Measurements from ENCODE around the gene TPRA1.

Gene TPRA1

GRCh38 chr3:127588806-127589577, 1.5 kb downstream of the TPRA1 start:
- DNase-seq, result peak; percentile 68

DNA sequence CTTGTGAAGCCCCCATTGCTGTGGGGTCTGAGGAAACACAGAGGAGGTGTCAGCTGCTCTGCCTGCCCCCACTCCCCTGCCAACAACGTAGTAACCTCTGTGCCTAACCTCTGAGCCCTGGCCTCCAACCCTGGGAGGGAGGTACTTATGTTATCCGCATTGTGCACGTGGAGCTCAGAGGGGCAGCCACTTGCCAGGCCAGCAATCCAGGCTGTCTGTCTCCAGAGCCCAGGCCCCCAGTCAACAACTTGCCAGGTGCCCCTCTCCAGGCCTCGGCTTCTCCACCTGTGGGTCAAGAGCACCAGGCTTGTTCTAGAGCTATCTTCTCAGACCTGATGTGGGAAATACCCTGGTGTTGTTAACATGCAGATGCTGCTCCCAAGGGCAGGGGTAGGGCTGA, 2.7 kb downstream of the TPRA1 start:
- DNase-seq, result no peak

GRCh38 chr3:127585813-127586413, 4.6 kb downstream of the TPRA1 start:
- no peak for DNase-seq

- DNase-seq, result no peak
Observed at GRCh38 chr3:127585163-127585812, 5.2 kb downstream of the TPRA1 start.

DNA sequence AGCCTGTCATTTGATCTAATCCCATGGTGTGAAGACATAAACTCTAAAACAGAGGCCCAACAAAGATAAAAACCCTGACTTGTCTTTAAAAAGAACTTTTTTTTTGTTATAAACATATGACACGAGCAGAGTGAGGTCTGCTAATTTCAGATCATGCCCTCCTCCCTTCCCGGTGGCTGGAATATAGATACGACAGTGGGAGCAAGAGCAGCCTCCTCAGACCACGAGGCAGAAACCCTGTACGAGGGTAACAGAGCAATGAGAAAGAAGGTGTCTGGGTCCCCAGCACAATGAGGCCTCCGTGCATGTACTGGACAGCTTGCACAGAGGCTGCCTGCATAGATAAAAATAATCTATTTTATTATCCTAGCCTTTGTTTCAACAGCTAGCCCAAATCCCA, 5.8 kb downstream of the TPRA1 start:
- DNase-seq, result no peak

GRCh38 chr3:127580327-127581060, 10.0 kb downstream of the TPRA1 start:
- no peak for DNase-seq

DNA sequence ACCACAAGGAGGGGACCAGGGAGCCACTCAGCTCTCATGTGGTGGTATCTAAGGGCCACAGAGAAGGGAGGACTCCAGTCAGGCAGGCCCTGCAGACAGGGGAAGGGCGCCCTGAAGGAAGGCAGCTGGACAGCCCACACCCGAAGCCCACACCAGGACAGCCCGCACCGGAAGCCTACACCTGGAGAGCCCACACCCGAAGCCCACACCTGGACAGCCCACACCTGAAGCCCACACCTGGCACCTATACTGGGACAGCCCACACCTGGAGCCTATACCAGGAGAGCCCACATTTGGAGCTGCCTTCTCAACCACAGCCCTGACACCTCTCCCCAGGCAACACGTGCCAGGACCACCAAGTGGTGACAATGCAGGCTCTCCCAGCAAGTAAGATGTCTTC, 11.7 kb downstream of the TPRA1 start:
- DNase-seq, result no peak

DNA sequence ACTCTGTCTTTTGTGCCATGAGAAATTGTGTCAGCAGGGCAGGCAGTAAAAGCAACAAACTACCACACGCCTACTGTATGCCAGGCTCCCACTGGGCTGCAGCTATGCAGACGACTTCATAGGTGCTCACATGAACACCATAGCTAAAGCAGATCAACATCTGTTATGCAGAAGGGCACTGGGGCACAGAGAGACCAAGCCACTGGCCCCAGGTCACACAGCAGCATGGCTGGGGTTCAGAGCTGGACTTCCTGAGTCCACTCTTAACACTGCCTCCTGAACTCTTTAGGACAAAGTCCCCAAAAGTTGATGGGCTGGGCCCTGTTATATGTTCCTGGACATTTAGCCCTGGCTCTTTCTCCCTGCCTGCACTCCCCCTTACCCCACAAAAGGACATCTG, 12.4 kb downstream of the TPRA1 start:
- DNase-seq, result no peak

GRCh38 chr3:127577448-127577847, 13.1 kb downstream of the TPRA1 start:
- no peak for DNase-seq

DNA sequence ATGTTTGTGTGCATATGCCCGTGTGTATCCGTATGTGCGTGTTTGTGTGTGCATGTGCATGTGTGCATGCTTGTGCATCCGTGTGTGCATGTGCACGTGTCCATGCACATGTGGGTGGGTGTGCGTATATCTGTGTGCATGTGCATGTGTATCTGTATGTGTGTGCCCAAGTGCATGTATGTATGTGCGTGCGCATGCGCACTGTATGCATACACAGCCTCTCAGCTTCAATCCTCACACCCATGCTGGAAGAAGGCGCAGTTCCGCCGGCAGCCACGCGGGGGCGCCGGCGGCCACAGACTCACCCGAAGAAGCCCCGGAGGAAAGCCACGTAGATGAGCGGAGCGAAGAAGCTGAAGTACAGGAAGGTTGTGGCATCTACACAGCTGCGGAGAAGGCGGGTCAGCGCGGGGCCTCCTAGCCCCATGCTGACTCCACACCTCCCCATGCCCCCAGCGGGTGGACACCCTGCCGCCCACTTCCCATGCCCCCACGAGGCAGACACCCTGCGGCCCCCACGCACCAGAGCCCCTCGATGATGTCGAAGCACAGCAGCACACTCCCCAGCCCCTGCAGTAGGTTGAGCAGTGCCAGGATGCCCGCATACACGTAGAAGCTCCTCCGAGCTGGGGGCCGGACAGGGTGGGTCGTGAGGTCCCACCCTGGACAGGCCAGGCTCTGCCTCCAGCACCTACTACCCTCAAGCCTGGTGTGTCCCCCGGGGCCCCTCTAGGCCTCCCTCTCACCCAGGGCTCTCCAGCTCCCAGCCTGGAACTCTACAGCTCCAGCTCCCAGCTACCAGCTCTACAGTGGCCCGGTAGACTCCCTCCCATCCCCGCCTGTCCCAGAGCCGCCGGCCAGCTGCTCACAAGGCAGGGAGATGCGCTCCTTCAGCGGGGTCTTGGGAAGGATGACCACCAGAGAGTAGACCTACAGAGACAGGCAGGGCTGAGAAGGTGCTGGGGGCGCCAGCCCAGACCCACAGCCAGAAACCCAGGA, 15.4 kb downstream of the TPRA1 start:
- DNase-seq, result peak; percentile 91

- no peak for DNase-seq
Observed at GRCh38 chr3:127573912-127574311, 16.6 kb downstream of the TPRA1 start.

GRCh38 chr3:127573401-127573800, 17.1 kb downstream of the TPRA1 start:
- DNase-seq, result no peak

DNA sequence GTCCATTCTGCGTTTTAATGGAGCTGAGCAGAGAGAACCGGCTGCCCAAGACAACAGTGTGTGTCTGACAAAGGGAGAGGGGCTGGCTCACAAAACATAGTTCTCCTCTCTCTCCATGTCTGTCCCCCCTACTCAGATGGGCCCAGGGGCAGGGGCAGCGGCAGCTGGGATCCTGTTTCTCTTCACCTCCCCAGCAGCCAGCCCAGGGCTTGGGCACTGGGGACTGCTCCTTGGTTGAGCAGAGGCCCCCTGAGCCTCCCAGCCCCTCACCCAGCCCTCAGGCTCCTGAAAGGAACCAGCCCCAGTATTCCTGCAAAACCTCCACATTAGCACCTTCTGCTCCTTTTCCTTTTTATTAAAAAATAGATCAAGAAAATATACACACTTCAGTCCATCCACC, 17.8 kb downstream of the TPRA1 start:
- DNase-seq, result no peak

DNA sequence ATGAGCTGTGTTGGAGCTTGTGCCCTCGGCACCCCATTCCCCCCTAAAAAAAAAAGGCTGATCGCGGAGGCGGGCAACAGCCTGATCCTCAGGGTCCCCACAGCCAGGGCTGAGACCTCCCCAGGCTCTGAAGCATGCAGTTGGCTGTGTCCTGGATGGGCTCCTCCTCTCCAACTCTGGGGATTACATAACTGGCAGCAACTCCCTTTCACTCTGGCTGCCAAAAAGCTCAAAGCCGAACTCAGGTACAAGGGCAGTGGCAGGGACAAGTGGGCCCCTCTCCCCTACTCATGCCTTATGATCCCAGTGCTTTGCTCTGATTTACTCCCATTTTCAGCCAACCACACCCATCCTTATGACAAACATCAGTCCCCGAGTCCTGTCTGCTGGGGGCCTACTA, 18.3 kb downstream of the TPRA1 start:
- DNase-seq, result no peak

- no peak for DNase-seq
Observed at GRCh38 chr3:127570520-127570919, 20.0 kb downstream of the TPRA1 start.

GRCh38 chr3:127569160-127569559, 21.4 kb downstream of the TPRA1 start:
- no peak for DNase-seq

DNA sequence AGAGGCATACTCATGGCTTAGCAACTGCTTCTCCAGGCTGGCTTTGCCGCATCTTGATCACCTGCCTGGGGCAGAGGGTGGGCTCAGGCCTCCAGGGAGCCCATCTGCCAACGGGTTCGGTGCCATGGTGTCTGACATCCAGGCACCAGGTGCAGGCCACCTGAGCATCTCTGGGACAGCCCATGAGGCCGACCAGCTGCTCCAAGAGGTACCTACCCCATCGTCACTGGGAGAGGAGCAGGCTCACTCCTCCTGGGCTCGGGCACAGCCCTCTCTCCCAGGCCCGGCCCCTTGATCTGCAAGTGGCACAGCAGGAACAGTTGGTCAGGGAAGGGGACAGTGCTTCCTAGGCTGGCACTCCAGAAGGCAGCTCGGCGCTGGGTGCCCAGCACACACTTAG, 21.9 kb downstream of the TPRA1 start:
- DNase-seq, result no peak

DNA sequence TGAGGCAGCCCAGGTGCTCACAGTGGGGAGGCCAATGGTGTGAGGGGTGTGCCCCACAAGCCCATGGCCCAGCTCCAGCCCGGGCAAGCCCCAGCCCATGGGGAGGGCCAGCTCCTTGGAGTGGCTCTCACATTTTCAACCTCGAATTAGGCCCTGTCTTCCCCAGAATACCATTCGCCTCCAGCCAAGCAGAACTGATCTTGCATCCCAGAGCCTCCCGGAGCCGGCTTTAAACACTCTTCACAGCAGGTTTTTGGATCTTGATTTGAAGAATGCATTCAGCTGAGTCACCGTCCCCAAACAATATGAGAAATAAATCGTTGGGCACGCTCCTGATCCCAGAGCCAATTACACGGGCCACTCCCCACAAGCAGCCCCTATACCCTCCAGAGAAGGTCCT, 23.7 kb downstream of the TPRA1 start:
- DNase-seq, result no peak

GRCh38 chr3:127565711-127566110, 24.8 kb downstream of the TPRA1 start:
- DNase-seq, result no peak

DNA sequence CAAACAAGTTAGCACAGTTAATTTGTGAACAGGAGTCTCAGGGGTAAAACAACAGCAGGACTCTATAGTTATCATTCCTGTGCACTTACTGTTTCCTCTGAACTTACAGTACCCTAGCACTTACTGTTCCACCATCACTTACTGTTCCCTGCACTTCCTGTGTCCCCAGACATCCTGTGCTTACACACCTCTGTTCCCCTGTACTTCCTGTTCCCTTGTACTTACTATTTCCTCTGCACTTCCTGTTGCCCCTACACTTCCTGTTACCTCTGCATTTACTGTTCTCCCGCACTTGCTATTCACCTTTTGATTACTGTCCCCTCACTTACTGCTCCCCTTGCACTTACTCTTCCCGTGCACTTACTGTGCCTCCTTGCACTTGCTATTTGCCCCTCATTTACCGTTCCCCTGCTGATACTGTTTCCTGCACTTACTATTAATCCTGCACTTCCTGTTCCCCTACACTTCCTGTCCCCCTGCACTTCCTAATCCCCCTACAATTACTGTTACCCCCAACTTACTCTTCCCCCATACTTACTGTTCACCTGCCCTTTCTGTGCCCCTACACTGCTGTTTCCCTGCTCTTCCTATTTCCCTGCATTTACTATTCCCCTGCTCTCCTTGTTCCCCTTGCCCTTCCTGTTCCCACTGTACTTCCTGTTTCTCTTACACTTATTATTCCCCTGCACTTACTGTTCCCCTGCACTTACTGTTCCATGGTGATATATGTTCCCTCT, 30.3 kb downstream of the TPRA1 start:
- DNase-seq, result no peak

GRCh38 chr3:127556565-127556964, 34.0 kb downstream of the TPRA1 start:
- no peak for DNase-seq

GRCh38 chr3:127555108-127555507, 35.4 kb downstream of the TPRA1 start:
- no peak for DNase-seq

Measured in fibroblast of upper back skin (primary cell).